Neural cell (in vitro differentiated cells): ENCODE measurements around the gene ITGA2B. TPM values are rescaled to one million over a fixed set of nuclear protein-coding genes. Genes with fewer than 3 reads are reported as not detected.

Experiments
- H2AFZ ChIP-seq: fragments of 200-600, 300-800 bp; sonication (generic), shearing (Covaris generic); 2 replicates; pipeline ENCODE4 v1.6.0; 2014; ENCODE audit warnings: low read depth, mild to moderate bottlenecking, antibody characterized with exemption, low read length, moderate library complexity
- H3F3A ChIP-seq: fragments of 200-600 bp; shearing (Covaris generic); 2 replicates; pipeline ENCODE4 v1.6.1; 2016; ENCODE audit warnings: mild to moderate bottlenecking, moderate library complexity, mixed read lengths, antibody characterized with exemption, low read length; ENCODE audit not compliant: insufficient read depth, poor library complexity, severe bottlenecking
- H3K27ac ChIP-seq: fragments of 200-600, 300-800 bp; sonication (generic), shearing (Covaris generic); 2 replicates; pipeline ENCODE4 v1.5.1; 2014; ENCODE audit warnings: mild to moderate bottlenecking, low read length, moderate library complexity
- H3K27me3 ChIP-seq: fragments of 300-800, 200-600 bp; sonication (generic), shearing (Covaris generic); 2 replicates; pipeline ENCODE4 v1.6.0; 2014; ENCODE audit warnings: mild to moderate bottlenecking, low read depth, low read length, moderate library complexity; ENCODE audit not compliant: insufficient read depth
- H3K36me3 ChIP-seq: fragments of 300-800, 200-600 bp; sonication (generic), shearing (Covaris generic); 2 replicates; pipeline ENCODE4 v1.5.1; 2014; ENCODE audit warnings: mild to moderate bottlenecking, antibody characterized with exemption, low read length, moderate library complexity; ENCODE audit not compliant: insufficient read depth
- H3K4me2 ChIP-seq: fragments of 300-800, 200-600 bp; sonication (generic), shearing (Covaris generic); 2 replicates; pipeline ENCODE4 v1.6.0; 2014; ENCODE audit warnings: mild to moderate bottlenecking, low read length
- H3K4me3 ChIP-seq: fragments of 300-800, 200-600 bp; sonication (generic), shearing (Covaris generic); 2 replicates; pipeline ENCODE4 v1.5.1; 2014; ENCODE audit warnings: mild to moderate bottlenecking, low read length, moderate library complexity
- H3K79me2 ChIP-seq: fragments of 200-600 bp; shearing (Covaris generic); replicated peaks from 2 replicates; pipeline ENCODE4 v1.6.0; 2014; ENCODE audit warnings: mild to moderate bottlenecking, low read length, moderate library complexity; ENCODE audit not compliant: insufficient read depth
- H3K9ac ChIP-seq: fragments of 300-800, 200-600 bp; sonication (generic), shearing (Covaris generic); 2 replicates; pipeline ENCODE4 v1.6.1; 2016; ENCODE audit warnings: mild to moderate bottlenecking, low read length, mixed read lengths
- H3K9me2 ChIP-seq: fragments of 200-600 bp; shearing (Covaris generic); 2 replicates; pipeline ENCODE4 v1.6.1; 2016; ENCODE audit warnings: mild to moderate bottlenecking, low read length, mixed read lengths; ENCODE audit not compliant: insufficient read depth
- H3K9me3 ChIP-seq: fragments of 200-600, 300-800 bp; sonication (generic), shearing (Covaris generic); 2 replicates; pipeline ENCODE4 v1.6.1; 2016; ENCODE audit warnings: mild to moderate bottlenecking, mixed run types, low read length, moderate library complexity, mixed read lengths
- H4K20me1 ChIP-seq: fragments of 200-600 bp; shearing (Covaris generic); 2 replicates; pipeline ENCODE4 v1.6.1; 2016; ENCODE audit warnings: mild to moderate bottlenecking, mixed run types; ENCODE audit not compliant: insufficient read depth
- EP300 ChIP-seq: fragments of 450-650 bp; conservative IDR thresholded peaks from 2 replicates; pipeline ENCODE4 v1.6.1; 2014; ENCODE audit warnings: antibody characterized with exemption, mild to moderate bottlenecking, moderate library complexity; ENCODE audit not compliant: poor library complexity, severe bottlenecking
- EZH2 ChIP-seq: fragments of 200-600, 300-800 bp; shearing (Covaris generic), sonication (generic); IDR thresholded peaks from 2 replicates; pipeline ENCODE4 v1.6.1; 2014; ENCODE audit warnings: antibody characterized with exemption, low read length, borderline replicate concordance, mild to moderate bottlenecking; ENCODE audit not compliant: insufficient read depth, poor library complexity, severe bottlenecking
- MXI1 ChIP-seq: fragments of 450-650 bp; conservative IDR thresholded peaks from 2 replicates; pipeline ENCODE4 v1.6.1; 2014; ENCODE audit warnings: antibody characterized with exemption, mild to moderate bottlenecking; ENCODE audit not compliant: poor library complexity, severe bottlenecking
- POLR2AphosphoS5 ChIP-seq: IDR thresholded peaks from 2 replicates; pipeline ENCODE4 v1.6.1; 2012
- RAD21 ChIP-seq: fragments of 450-650 bp; conservative IDR thresholded peaks from 2 replicates; pipeline ENCODE4 v1.6.1; 2014; ENCODE audit warnings: antibody characterized with exemption, mild to moderate bottlenecking, moderate library complexity
- SMC3 ChIP-seq: fragments of 450-650 bp; conservative IDR thresholded peaks from 2 replicates; pipeline ENCODE4 v1.6.1; 2014; ENCODE audit warnings: antibody characterized with exemption, mild to moderate bottlenecking, moderate library complexity; ENCODE audit not compliant: poor library complexity
- TAF1 ChIP-seq: IDR thresholded peaks from 2 replicates; pipeline ENCODE4 v1.6.1; 2012; ENCODE audit warnings: low read depth
- polyA plus RNA-seq: library from polyadenylated mRNA; depleted of rRNA; stranded (reverse); fragments of >200 nt; gene quantifications from 2 replicates; pipeline ENCODE4 v1.2.3, GENCODE V29; 2014
- TF ChIP-seq, protein P1 (sequence below): fragments of 450-650 bp; IDR thresholded peaks from 2 replicates; pipeline ENCODE4 v1.5.1; 2014; ENCODE audit warnings: antibody characterized with exemption, mild to moderate bottlenecking, moderate library complexity; ENCODE audit not compliant: poor library complexity, severe bottlenecking
- TF ChIP-seq, protein P2 (sequence below): IDR thresholded peaks from 2 replicates; pipeline ENCODE4 v1.6.1; 2012; ENCODE audit warnings: borderline replicate concordance

ITGA2B gene
- polyA plus RNA-seq, 1 donor from 2014 or later = 3.1 TPM

DNA sequence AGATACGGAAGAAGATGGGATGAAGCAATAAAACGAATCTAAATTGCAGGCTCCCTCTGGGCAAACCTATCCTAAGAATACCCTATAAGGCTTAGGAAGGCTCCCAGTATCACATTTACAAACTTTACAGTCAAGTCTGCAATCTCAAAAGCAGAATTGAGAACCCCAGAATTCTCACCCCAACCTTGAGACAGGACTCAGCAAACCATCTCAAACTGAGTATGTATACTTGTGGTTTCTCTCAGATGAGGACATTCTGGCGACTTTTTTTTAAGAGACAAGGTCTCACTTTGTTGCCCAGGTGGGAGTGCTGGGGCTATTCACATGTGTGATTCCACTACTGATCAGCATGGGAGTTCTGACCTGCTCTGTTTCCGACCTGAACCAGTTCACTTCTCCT lies 19.3 kb upstream of the ITGA2B start:
- Histone ChIP-seq H3F3A (no peaks in the 10 kb centered on the region), H3K9ac (no peak overlapping the region), H2AFZ (no peak overlapping the region), H3K4me2 (no peak overlapping the region), H3K36me3 (no peaks in the 10 kb centered on the region), H3K4me3 (no peak overlapping the region), H3K79me2 (peaks cover 3% of the 10 kb centered on the region), H3K9me3 (no peaks in the 10 kb centered on the region), H3K27me3 (no peaks in the 10 kb centered on the region), H3K27ac (no peak overlapping the region), H4K20me1 (no peaks in the 10 kb centered on the region), H3K9me2 (no peaks in the 10 kb centered on the region)
- TF ChIP-seq SMC3 (no peak), MXI1 (no peak), TAF1 (no peak), RAD21 (no peak), EP300 (no peak), EZH2 (no peak), POLR2AphosphoS5 (no peak)
- TF ChIP-seq, protein P1, sequence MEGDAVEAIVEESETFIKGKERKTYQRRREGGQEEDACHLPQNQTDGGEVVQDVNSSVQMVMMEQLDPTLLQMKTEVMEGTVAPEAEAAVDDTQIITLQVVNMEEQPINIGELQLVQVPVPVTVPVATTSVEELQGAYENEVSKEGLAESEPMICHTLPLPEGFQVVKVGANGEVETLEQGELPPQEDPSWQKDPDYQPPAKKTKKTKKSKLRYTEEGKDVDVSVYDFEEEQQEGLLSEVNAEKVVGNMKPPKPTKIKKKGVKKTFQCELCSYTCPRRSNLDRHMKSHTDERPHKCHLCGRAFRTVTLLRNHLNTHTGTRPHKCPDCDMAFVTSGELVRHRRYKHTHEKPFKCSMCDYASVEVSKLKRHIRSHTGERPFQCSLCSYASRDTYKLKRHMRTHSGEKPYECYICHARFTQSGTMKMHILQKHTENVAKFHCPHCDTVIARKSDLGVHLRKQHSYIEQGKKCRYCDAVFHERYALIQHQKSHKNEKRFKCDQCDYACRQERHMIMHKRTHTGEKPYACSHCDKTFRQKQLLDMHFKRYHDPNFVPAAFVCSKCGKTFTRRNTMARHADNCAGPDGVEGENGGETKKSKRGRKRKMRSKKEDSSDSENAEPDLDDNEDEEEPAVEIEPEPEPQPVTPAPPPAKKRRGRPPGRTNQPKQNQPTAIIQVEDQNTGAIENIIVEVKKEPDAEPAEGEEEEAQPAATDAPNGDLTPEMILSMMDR = no peak
- TF ChIP-seq, protein P2, sequence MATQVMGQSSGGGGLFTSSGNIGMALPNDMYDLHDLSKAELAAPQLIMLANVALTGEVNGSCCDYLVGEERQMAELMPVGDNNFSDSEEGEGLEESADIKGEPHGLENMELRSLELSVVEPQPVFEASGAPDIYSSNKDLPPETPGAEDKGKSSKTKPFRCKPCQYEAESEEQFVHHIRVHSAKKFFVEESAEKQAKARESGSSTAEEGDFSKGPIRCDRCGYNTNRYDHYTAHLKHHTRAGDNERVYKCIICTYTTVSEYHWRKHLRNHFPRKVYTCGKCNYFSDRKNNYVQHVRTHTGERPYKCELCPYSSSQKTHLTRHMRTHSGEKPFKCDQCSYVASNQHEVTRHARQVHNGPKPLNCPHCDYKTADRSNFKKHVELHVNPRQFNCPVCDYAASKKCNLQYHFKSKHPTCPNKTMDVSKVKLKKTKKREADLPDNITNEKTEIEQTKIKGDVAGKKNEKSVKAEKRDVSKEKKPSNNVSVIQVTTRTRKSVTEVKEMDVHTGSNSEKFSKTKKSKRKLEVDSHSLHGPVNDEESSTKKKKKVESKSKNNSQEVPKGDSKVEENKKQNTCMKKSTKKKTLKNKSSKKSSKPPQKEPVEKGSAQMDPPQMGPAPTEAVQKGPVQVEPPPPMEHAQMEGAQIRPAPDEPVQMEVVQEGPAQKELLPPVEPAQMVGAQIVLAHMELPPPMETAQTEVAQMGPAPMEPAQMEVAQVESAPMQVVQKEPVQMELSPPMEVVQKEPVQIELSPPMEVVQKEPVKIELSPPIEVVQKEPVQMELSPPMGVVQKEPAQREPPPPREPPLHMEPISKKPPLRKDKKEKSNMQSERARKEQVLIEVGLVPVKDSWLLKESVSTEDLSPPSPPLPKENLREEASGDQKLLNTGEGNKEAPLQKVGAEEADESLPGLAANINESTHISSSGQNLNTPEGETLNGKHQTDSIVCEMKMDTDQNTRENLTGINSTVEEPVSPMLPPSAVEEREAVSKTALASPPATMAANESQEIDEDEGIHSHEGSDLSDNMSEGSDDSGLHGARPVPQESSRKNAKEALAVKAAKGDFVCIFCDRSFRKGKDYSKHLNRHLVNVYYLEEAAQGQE = no peak

DNA sequence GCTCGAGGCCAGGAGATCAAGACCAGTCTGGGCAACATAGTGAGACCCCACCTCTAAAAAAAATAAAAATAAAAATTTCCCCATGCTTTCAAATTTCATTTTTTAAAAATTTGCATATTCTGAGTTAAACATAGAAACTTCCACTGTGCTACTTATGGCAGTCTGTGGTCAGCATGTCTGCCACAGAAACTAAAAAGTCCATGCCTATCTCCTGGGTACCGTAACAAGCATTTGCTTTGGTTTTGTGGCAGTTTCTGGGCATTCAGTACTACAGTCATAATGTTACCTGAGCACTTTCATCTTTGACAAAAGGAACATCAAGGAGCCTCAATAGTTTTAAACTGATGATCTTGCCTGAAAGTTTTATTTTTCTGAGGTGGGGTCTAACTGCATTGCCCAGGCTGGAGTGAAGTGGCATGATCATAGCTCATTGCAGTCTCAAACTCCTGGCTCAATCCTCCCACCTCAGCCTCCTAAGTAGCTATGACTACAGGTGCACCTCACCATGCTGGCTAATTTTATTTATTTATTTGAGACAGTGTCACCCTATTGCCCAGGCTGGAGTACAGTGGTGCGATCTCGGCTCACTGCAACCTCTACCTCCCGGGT lies 13.2 kb upstream of the ITGA2B start:
- Histone ChIP-seq H2AFZ (no peak overlapping the region), H3K27me3 (no peaks in the 10 kb centered on the region), H3K4me2 (no peak overlapping the region), H3K36me3 (no peaks in the 10 kb centered on the region), H3K79me2 (no peaks in the 10 kb centered on the region), H3K9me2 (no peaks in the 10 kb centered on the region), H4K20me1 (no peaks in the 10 kb centered on the region), H3F3A (no peaks in the 10 kb centered on the region), H3K27ac (no peak overlapping the region), H3K9me3 (no peaks in the 10 kb centered on the region), H3K9ac (no peak overlapping the region), H3K4me3 (no peak overlapping the region)
- no peak for TF ChIP-seq EZH2
- TF ChIP-seq POLR2AphosphoS5 = no peak
- no peak for TF ChIP-seq SMC3
- TF ChIP-seq TAF1 = no peak
- TF ChIP-seq EP300 = no peak
- no peak for TF ChIP-seq RAD21
